Stomach (tissue), 4 donors: ENCODE measurements around the gene LUZP2.

Experiments
- CTCF ChIP-seq, 7 experiments: fragments of 450-650 bp in 4 of 7; fragments of 200-600 bp in 3 of 7; sonication (generic) in 3 of 7; IDR thresholded peaks; one replicate each; pipeline ENCODE4 v1.5.1; 2016 to 2019; ENCODE audit warnings: antibody characterized with exemption in 7 of 7, control low read depth in 2 of 7, mild to moderate bottlenecking in 1 of 7
- POLR2AphosphoS5 ChIP-seq, 3 donors: sonication (generic); formaldehyde crosslinking; IDR thresholded peaks; one replicate each; pipeline ENCODE4 v1.6.1; 2016; ENCODE audit warnings: antibody characterized with exemption in 3 of 3

GRCh38 chr11:24870048-24870447 is 373.2 kb downstream of the LUZP2 start:
- no peak for TF ChIP-seq CTCF (IDR thresholded peaks at IDR 0.05)
- no peak for TF ChIP-seq POLR2AphosphoS5 (IDR thresholded peaks at IDR 0.05)
